A549 (cell line): ENCODE measurements around the gene ODC1. TPM values are rescaled to one million over a fixed set of nuclear protein-coding genes. Genes with fewer than 3 reads are reported as not detected.

Experiments
- ATAC-seq, 2 experiments: fragments of 200-7000 bp in 1 of 2; fragments of >200 bp in 1 of 2; cut with Nextera tagmentation in 1 of 2; cut with Tn5 transposase in 1 of 2; 3 replicates each; pipeline versions ENCODE4 v1.8.0 to v1.9.1; 2018 to 2020; ENCODE audit warnings: mild to moderate bottlenecking in 1 of 2, moderate library complexity in 1 of 2
- CTCF ChIA-PET: fragments of 300-600 bp; sonication (Branson Sonifier 250); formaldehyde crosslinking; extraction: SDS; loops from one replicate; lab custom pipeline; 2021; ENCODE audit warnings: antibody characterized with exemption, inconsistent platforms; lab: Yijun Ruan, JAX
- POLR2A ChIA-PET: fragments of 350-600 bp; formaldehyde crosslinking; extraction: SDS; loops from one replicate; lab custom pipeline; 2021; ENCODE audit warnings: antibody characterized with exemption, inconsistent platforms; lab: Yijun Ruan, JAX
- DNase-seq, 2 experiments: peaks; one replicate each; pipeline versions ENCODE4 v3.0.0 to v3.0.0-alpha.2; 2011 to 2016; ENCODE audit warnings: low read depth in 1 of 2, low spot score in 1 of 2
- FAIRE-seq: peaks from 2 replicates; lab custom pipeline; 2011; peaks lifted over from hg19 to GRCh38; lab: Jason Lieb, UNC
- H3K27ac ChIP-seq, 2 experiments: fragments of >200 bp; sonication (Bioruptor Twin); formaldehyde crosslinking; 3 replicates each; pipeline ENCODE4 v1.5.1; 2016 to 2017
- H3K4me1 ChIP-seq: fragments of >200 bp; sonication (Bioruptor Twin); formaldehyde crosslinking; 3 replicates; pipeline ENCODE4 v1.6.1; 2016
- H3K4me2 ChIP-seq: fragments of >200 bp; sonication (Bioruptor Twin); formaldehyde crosslinking; 3 replicates; pipeline ENCODE4 v1.6.1; 2016
- H3K4me3 ChIP-seq: fragments of >200 bp; sonication (Bioruptor Twin); formaldehyde crosslinking; 3 replicates; pipeline ENCODE4 v1.5.1; 2016
- H3K9me3 ChIP-seq: fragments of >200 bp; sonication (Bioruptor Twin); formaldehyde crosslinking; 3 replicates; pipeline ENCODE4 v1.6.1; 2016
- ATOH8 ChIP-seq: fragments of 250-450 bp; sonication (Bioruptor Pico); IDR thresholded peaks from 2 replicates; pipeline ENCODE4 v1.5.0; 2020; ENCODE audit warnings: low read depth, mild to moderate bottlenecking, moderate library complexity
- BCL3 ChIP-seq: fragments of >200 bp; sonication (Bioruptor Twin); formaldehyde crosslinking; IDR thresholded peaks from 3 replicates; pipeline ENCODE4 v1.6.1; 2016
- CBX2 ChIP-seq: fragments of 200-600 bp; sonication (generic); IDR thresholded peaks from 2 replicates; pipeline ENCODE4 v1.6.1; 2016; ENCODE audit warnings: low read depth, mild to moderate bottlenecking, borderline replicate concordance
- CHD2 ChIP-seq: fragments of 150-350 bp; IDR thresholded peaks from 2 replicates; pipeline ENCODE4 v1.6.1; 2014; ENCODE audit warnings: low read length; ENCODE audit not compliant: partially characterized antibody
- EHF ChIP-seq: fragments of 250-450 bp; sonication (Bioruptor Pico); IDR thresholded peaks from 2 replicates; pipeline ENCODE4 v1.5.0; 2020; ENCODE audit warnings: mild to moderate bottlenecking
- ESRRA ChIP-seq: fragments of 150-350 bp; IDR thresholded peaks from 2 replicates; pipeline ENCODE4 v1.6.1; 2014; ENCODE audit warnings: mild to moderate bottlenecking, low read length, borderline replicate concordance
- FOSB ChIP-seq: fragments of 250-450 bp; sonication (Bioruptor Pico); IDR thresholded peaks from 2 replicates; pipeline ENCODE4 v1.5.0; 2020; ENCODE audit warnings: mild to moderate bottlenecking, moderate library complexity
- FOSL2 ChIP-seq, 2 experiments: fragments of 450-650 bp in 1 of 2; fragments of >200 bp in 1 of 2; sonication (Bioruptor Twin) in 1 of 2; formaldehyde crosslinking; IDR thresholded peaks; 2 replicates each; pipeline versions ENCODE4 v1.5.0 to v1.6.1; 2016 to 2020; ENCODE audit warnings: mild to moderate bottlenecking in 1 of 2, moderate library complexity in 1 of 2
- GATA3 ChIP-seq: IDR thresholded peaks from 2 replicates; pipeline ENCODE4 v1.6.1; 2012; ENCODE audit warnings: borderline replicate concordance
- HEYL ChIP-seq: fragments of 250-450 bp; sonication (Bioruptor Pico); IDR thresholded peaks from 2 replicates; pipeline ENCODE4 v1.8.0; 2021; ENCODE audit warnings: mild to moderate bottlenecking, moderate library complexity
- HMGXB4 ChIP-seq: fragments of 250-450 bp; sonication (Bioruptor Pico); IDR thresholded peaks from 2 replicates; pipeline ENCODE4 v1.5.0; 2021; ENCODE audit warnings: mild to moderate bottlenecking, moderate library complexity, borderline replicate concordance
- HOXA7 ChIP-seq: fragments of 250-450 bp; sonication (Bioruptor Pico); IDR thresholded peaks from 2 replicates; pipeline ENCODE4 v1.5.0; 2020; ENCODE audit warnings: mild to moderate bottlenecking, moderate library complexity
- HOXB5 ChIP-seq: fragments of 250-450 bp; sonication (Bioruptor Pico); IDR thresholded peaks from 2 replicates; pipeline ENCODE4 v1.5.0; 2020; ENCODE audit warnings: mild to moderate bottlenecking, moderate library complexity
- JUN ChIP-seq, 2 experiments: fragments of >200 bp; sonication (Bioruptor Twin); formaldehyde crosslinking; IDR thresholded peaks; 2 replicates in 1 of 2; 3 replicates in 1 of 2; pipeline ENCODE4 v1.6.1; 2016 to 2017
- KDM1A ChIP-seq: fragments of 200-600 bp; sonication (generic); IDR thresholded peaks from 2 replicates; pipeline ENCODE4 v1.6.1; 2016; ENCODE audit warnings: low read depth, mild to moderate bottlenecking
- MAX ChIP-seq: IDR thresholded peaks from 2 replicates; pipeline ENCODE4 v1.6.1; 2012
- MAZ ChIP-seq: fragments of 150-350 bp; IDR thresholded peaks from 2 replicates; pipeline ENCODE4 v1.6.1; 2014; ENCODE audit warnings: antibody characterized with exemption, low read depth, low read length, borderline replicate concordance
- MYC ChIP-seq: IDR thresholded peaks from 2 replicates; pipeline ENCODE4 v1.6.1; 2012; ENCODE audit warnings: mild to moderate bottlenecking, inconsistent platforms, low read length, improper control_type of control experiment, borderline replicate concordance
- PHF8 ChIP-seq: fragments of 200-600 bp; sonication (generic); IDR thresholded peaks from 2 replicates; pipeline ENCODE4 v1.6.1; 2016; ENCODE audit warnings: low read depth, mild to moderate bottlenecking, antibody characterized with exemption, moderate library complexity, borderline replicate concordance
- POLR2A ChIP-seq: IDR thresholded peaks from 2 replicates; pipeline ENCODE4 v1.6.1; 2012; ENCODE audit warnings: mild to moderate bottlenecking, low read length
- RAD21 ChIP-seq, 2 experiments: fragments of >200 bp in 1 of 2; sonication (Bioruptor Twin) in 1 of 2; formaldehyde crosslinking in 1 of 2; IDR thresholded peaks in 1 of 2; conservative IDR thresholded peaks in 1 of 2; 2 replicates in 1 of 2; 3 replicates in 1 of 2; pipeline ENCODE4 v1.6.1; 2012 to 2018; ENCODE audit warnings: inconsistent platforms in 1 of 2
- RFX5 ChIP-seq: fragments of 450-650 bp; IDR thresholded peaks from 2 replicates; pipeline ENCODE4 v1.7.1; 2014; ENCODE audit warnings: antibody characterized with exemption, mild to moderate bottlenecking, moderate library complexity
- RNF2 ChIP-seq: fragments of 200-600 bp; sonication (generic); IDR thresholded peaks from 2 replicates; pipeline ENCODE4 v1.6.1; 2016; ENCODE audit warnings: low read depth, mild to moderate bottlenecking, antibody characterized with exemption, moderate library complexity, borderline replicate concordance
- SMC3 ChIP-seq: fragments of >200 bp; sonication (Bioruptor Twin); formaldehyde crosslinking; IDR thresholded peaks from 3 replicates; pipeline ENCODE4 v1.6.1; 2018; ENCODE audit warnings: inconsistent platforms
- TFCP2L1 ChIP-seq: fragments of 250-450 bp; sonication (Bioruptor Pico); IDR thresholded peaks from 2 replicates; pipeline ENCODE4 v1.5.0; 2021; ENCODE audit warnings: mild to moderate bottlenecking
- TP53 ChIP-seq: fragments of 250-450 bp; sonication (Bioruptor Pico); IDR thresholded peaks from 2 replicates; pipeline ENCODE4 v1.5.0; 2021; ENCODE audit warnings: mild to moderate bottlenecking, moderate library complexity
- ZC3H11A ChIP-seq: fragments of 450-650 bp; IDR thresholded peaks from 2 replicates; pipeline ENCODE4 v1.6.1; 2014; ENCODE audit warnings: antibody characterized with exemption, mild to moderate bottlenecking
- ZNF302 ChIP-seq: fragments of 250-450 bp; sonication (Bioruptor Pico); IDR thresholded peaks from 2 replicates; pipeline ENCODE4 v1.9.0; 2021; ENCODE audit warnings: inconsistent platforms, mild to moderate bottlenecking, moderate library complexity
- WGBS: methylation state at CpG from one replicate; pipeline ENCODE4 v1.1.6; 2017; ENCODE audit errors: missing lambda C conversion rate; 5-methylcytosine and 5-hydroxymethylcytosine counted together
- polyA plus RNA-seq, 4 experiments: library from polyadenylated mRNA; depleted of rRNA in 3 of 4; stranded (reverse); fragments of >200 nt; fragmentation: RNase III in 1 of 4; extraction: RNeasy Plus Mini Kit Qiagen cat#74134 plus additional on column Dnase treatment in 1 of 4; gene quantifications; 2 replicates in 3 of 4; 3 replicates in 1 of 4; pipeline ENCODE4 v1.2.3, GENCODE V29; 2011 to 2017
- TF ChIP-seq, protein P1 (sequence below): IDR thresholded peaks from 2 replicates; pipeline ENCODE4 v1.6.1; 2012

The ODC1 gene
- polyA plus RNA-seq, 2 of the 4 experiments (the other 2 are of a cell fraction) = 57.8 to 265 TPM

DNA sequence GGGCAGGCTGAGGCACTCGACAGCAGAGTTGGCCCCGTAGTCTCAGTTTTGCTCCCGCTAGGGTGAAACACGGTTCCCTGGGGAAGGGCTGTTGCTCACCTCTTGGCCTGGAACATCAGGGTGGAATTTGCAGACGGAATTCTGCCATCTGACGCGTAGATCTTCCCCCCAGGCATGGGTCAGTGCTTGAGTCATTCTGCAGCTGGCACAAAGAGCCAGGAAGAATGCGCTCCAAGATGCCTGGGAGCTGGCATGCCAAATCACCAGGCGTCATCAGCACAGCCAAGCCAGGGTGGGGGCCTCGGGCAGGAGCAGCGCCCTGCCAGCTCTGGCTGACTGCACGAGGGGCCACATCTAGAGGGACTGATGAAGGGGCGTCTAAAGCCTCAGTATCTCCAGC lies 42.7 kb downstream of the ODC1 start (continued):
- TF ChIP-seq GATA3 (peak; percentile 98), TFCP2L1 (CRISPR knock-in tag) (no peak), MAZ (peak; percentile 74; the same call in 1 of the 2 replicates), ATOH8 (CRISPR knock-in tag) (peak; percentile 8), RAD21 (conservative IDR thresholded peaks at IDR 0.05 in 1 of 2, IDR thresholded peaks at IDR 0.05 in 1 of 2) (peak; percentile 47 to 55), FOSL2 (IDR thresholded peaks at IDR 0.05) (peak; percentile 84), FOSL2 (CRISPR knock-in tag; IDR thresholded peaks at IDR 0.05) (peak; percentile 98), HMGXB4 (CRISPR knock-in tag) (no peak), PHF8 (no peak), HEYL (CRISPR knock-in tag) (peak; percentile 40; the same call in 1 of the 2 replicates), CHD2 (no peak), ZC3H11A (no peak), SMC3 (peak; percentile 52; the same call in 2 of the 3 replicates), HOXB5 (CRISPR knock-in tag) (no peak; the same call in 1 of the 2 replicates), MYC (no peak), JUN (IDR thresholded peaks at IDR 0.05) (peak; percentile 76 to 92), EHF (CRISPR knock-in tag) (no peak), RFX5 (no peak), POLR2A (no peak), RNF2 (no peak), MAX (peak; percentile 95), FOSB (CRISPR knock-in tag) (no peak)
- TF ChIP-seq, protein P1, sequence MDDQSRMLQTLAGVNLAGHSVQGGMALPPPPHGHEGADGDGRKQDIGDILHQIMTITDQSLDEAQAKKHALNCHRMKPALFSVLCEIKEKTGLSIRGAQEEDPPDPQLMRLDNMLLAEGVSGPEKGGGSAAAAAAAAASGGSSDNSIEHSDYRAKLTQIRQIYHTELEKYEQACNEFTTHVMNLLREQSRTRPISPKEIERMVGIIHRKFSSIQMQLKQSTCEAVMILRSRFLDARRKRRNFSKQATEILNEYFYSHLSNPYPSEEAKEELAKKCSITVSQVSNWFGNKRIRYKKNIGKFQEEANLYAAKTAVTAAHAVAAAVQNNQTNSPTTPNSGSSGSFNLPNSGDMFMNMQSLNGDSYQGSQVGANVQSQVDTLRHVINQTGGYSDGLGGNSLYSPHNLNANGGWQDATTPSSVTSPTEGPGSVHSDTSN = peak; percentile 93

DNA sequence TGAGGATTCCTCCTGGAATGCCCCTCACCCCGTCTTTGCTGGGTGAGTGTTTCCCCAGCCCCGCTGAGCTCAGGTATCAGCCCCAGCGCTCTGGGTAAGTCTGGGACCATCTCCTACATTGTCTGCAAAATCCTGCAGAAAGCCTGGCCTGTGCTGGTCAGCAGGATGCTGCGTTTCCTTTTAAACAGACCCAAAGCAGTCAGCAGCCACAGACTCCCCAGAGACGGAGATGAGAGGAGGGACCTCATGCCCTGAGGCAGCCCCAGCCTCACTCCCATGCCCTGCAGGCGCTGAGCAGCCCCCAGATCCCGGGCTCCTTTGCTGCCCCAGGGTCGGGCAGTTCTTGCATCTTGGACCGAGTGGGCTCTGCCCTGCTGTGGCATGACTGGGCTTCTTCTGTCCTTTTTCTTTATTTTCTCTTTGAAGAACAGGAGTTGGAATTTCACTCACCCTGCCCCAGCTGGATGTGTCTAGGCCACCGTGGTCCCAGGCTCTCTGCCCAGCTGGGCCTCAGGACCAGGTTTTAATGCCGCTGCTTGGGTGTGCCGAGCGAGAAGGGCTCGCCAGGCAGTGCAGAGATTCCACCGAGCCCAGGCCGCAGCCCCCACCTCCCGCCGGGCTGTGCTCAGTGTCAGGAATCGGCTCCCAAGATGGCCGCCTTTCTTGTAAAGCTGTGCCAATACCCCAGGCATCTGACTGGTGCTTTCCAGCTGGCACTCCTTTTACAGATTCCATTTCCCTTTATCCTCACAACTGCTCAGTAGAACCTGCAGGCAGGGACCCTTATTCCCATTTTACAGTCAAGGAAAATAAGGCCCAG lies 43.6 kb downstream of the ODC1 start:
- WGBS = 87% methylated on average over 19 of the region's 20 CpGs
- no peak for TF ChIP-seq HOXA7
- no peak for TF ChIP-seq KDM1A
- TF ChIP-seq HOXB5 (CRISPR knock-in tag) = peak; percentile 64; the same call in 1 of the 2 replicates
- peak; percentile 30; the same call in 1 of the 2 replicates for TF ChIP-seq HEYL (CRISPR knock-in tag)
- no peak for TF ChIP-seq ESRRA
- TF ChIP-seq ZNF302 (CRISPR knock-in tag) = no peak
- peak; percentile 4; the same call in 1 of the 2 replicates for TF ChIP-seq TP53
- no peak for TF ChIP-seq CBX2
- no peak for TF ChIP-seq BCL3
- Histone ChIP-seq H3K9me3 (no peaks in the 10 kb centered on the region), H3K4me3 (no peak overlapping the region), H3K4me1 (peaks cover 90% of the 10 kb centered on the region), H3K27ac (peak overlapping the region; percentile 93 to 95), H3K4me2 (peak overlapping the region; percentile 92)
- CTCF ChIA-PET = interaction anchor here (0.5 to 25.7 kb wide), 15 partner anchors 12 to 313 kb away, joined by 3 to 374 read pairs (median 8); partner anchors contain the start of genes HPCAL1 and RRM2
- FAIRE-seq (no peak), DNase-seq (no peak), ATAC-seq (no peak)
- POLR2A ChIA-PET = no interaction called here
